ENCODE data around the gene VAV2. TPM values are rescaled to one million over a fixed set of nuclear protein-coding genes. Genes with fewer than 3 reads are reported as not detected.
A peak's percentile ranks its signal among the peaks of the same experiment; 100 is the strongest.

VAV2 gene
- total and polyA plus RNA-seq, 12 donors: 3.3 to 96.2 (median 31.2) TPM

- H3K4me1 ChIP-seq (replicated peaks in 1 of 2): peaks cover 18 to 65% of the 10 kb centered on the region in 2 donors
- no peak for TF ChIP-seq CTCF (IDR thresholded peaks at IDR 0.05)
- peak in 1 of 2 donors; percentile 54 for TF ChIP-seq POLR2A (IDR thresholded peaks at IDR 0.05)
- H3K4me3 ChIP-seq: no peak overlapping the region
- no peaks in the 10 kb centered on the region for H3K36me3 ChIP-seq (replicated peaks in 1 of 2)
- DNase-seq: peak; percentile 66 to 93 (median 91)
- 43 to 57% (median 49%) methylated on average over 14 to 19 of the region's 19 CpGs for WGBS, 4 donors
- no peaks in the 10 kb centered on the region for H3K9me3 ChIP-seq (replicated peaks in 1 of 3)
- H3K27ac ChIP-seq: peak overlapping the region; percentile 71 to 92 (median 77)
- no peaks in the 10 kb centered on the region for H3K27me3 ChIP-seq
- intact Hi-C loops (cut with DNase I): no loop called here
Observed at GRCh38 chr9:133884907-133885744, 107.0 kb downstream of the VAV2 start.

- H3K4me3 ChIP-seq: no peak overlapping the region
- H3K36me3 ChIP-seq (replicated peaks in 1 of 2): no peaks in the 10 kb centered on the region
- 87 to 94% (median 89%) methylated on average over 15 to 24 of the region's 24 CpGs for WGBS, 4 donors
- intact Hi-C loops (cut with DNase I): no loop called here
- H3K4me1 ChIP-seq (replicated peaks in 1 of 2): peaks cover 18 to 61% of the 10 kb centered on the region in 2 donors
- no peaks in the 10 kb centered on the region for H3K27me3 ChIP-seq
- H3K9me3 ChIP-seq (replicated peaks in 1 of 3): no peaks in the 10 kb centered on the region
- TF ChIP-seq CTCF (IDR thresholded peaks at IDR 0.05): no peak
- no peak for TF ChIP-seq POLR2A (IDR thresholded peaks at IDR 0.05)
- no peak for DNase-seq
- peak overlapping the region in 2 of 5 donors; percentile 57 to 78 for H3K27ac ChIP-seq
Observed at GRCh38 chr9:133882849-133883755, 109.0 kb downstream of the VAV2 start.

- Histone ChIP-seq H3K4me3 (no peak overlapping the region), H3K27me3 (no peaks in the 10 kb centered on the region), H3K36me3 (replicated peaks in 1 of 2) (no peaks in the 10 kb centered on the region), H3K9me3 (replicated peaks in 1 of 3) (no peaks in the 10 kb centered on the region), H3K4me1 (replicated peaks in 1 of 2) (peaks cover 18 to 61% of the 10 kb centered on the region in 2 donors), H3K27ac (peak overlapping the region in 4 of 5 donors; percentile 15 to 78 (median 58))
- TF ChIP-seq POLR2A (IDR thresholded peaks at IDR 0.05): no peak
- peak; percentile 63 to 89 (median 72) for DNase-seq
- intact Hi-C loops (cut with DNase I): no loop called here
- WGBS, 4 donors: 59 to 74% (median 61%) methylated on average over 18 to 24 of the region's 24 CpGs
Observed at GRCh38 chr9:133881671-133882381, 110.3 kb downstream of the VAV2 start.

GRCh38 chr9:133880851-133881661 lies 111.1 kb downstream of the VAV2 start:
- no peaks in the 10 kb centered on the region for H3K36me3 ChIP-seq (replicated peaks in 1 of 2)
- 61 to 74% (median 71%) methylated on average over 13 to 23 of the region's 23 CpGs for WGBS, 4 donors
- H3K27ac ChIP-seq: peak overlapping the region in 2 of 5 donors; percentile 57 to 78
- peaks cover 18 to 66% of the 10 kb centered on the region in 2 donors for H3K4me1 ChIP-seq (replicated peaks in 1 of 2)
- TF ChIP-seq CTCF (IDR thresholded peaks at IDR 0.05) (no peak), POLR2A (IDR thresholded peaks at IDR 0.05) (no peak)
- intact Hi-C loops (cut with DNase I): no loop called here
- no peaks in the 10 kb centered on the region for H3K9me3 ChIP-seq (replicated peaks in 1 of 3)
- H3K4me3 ChIP-seq: no peak overlapping the region
- peak in 2 of 7 donors; percentile 54 to 58 for DNase-seq
- no peaks in the 10 kb centered on the region for H3K27me3 ChIP-seq

Measured in adrenal gland (tissue), 12 donors.